BE2C (cell line): ENCODE results near the gene UTP11.

ENCODE experiments used
- DNase-seq: peaks from one replicate; pipeline ENCODE4 v3.0.0-alpha.2; 2020
- H3K27me3 ChIP-seq: fragments of 250-450 bp; sonication (Bioruptor Pico); 2 replicates; pipeline ENCODE4 v1.5.1; 2020; ENCODE audit warnings: mild to moderate bottlenecking
- H3K36me3 ChIP-seq: fragments of 250-450 bp; sonication (Bioruptor Pico); 2 replicates; pipeline ENCODE4 v1.5.1; 2020; ENCODE audit warnings: mild to moderate bottlenecking
- H3K4me1 ChIP-seq: fragments of 250-450 bp; sonication (Bioruptor Pico); 2 replicates; pipeline ENCODE4 v1.5.1; 2020
- H3K4me3 ChIP-seq: 2 replicates; pipeline ENCODE4 v1.5.1; 2011; ENCODE audit warnings: low read depth, low read length
- H3K9me3 ChIP-seq: fragments of 250-450 bp; sonication (Bioruptor Pico); 2 replicates; pipeline ENCODE4 v1.5.1; 2020
- CTCF ChIP-seq: IDR thresholded peaks from 2 replicates; pipeline ENCODE4 v1.5.1; 2012; ENCODE audit warnings: mild to moderate bottlenecking, low read depth, low read length

The UTP11 gene

GRCh38 chr1:38000529-38001455 lies 11.7 kb upstream of the UTP11 start:
- Histone ChIP-seq H3K36me3 (no peaks in the 10 kb centered on the region), H3K4me3 (no peak overlapping the region), H3K9me3 (no peaks in the 10 kb centered on the region), H3K27me3 (no peaks in the 10 kb centered on the region), H3K4me1 (peaks cover 5% of the 10 kb centered on the region)
- no peak for TF ChIP-seq CTCF
- no peak for DNase-seq

GRCh38 chr1:38003261-38004250 lies 9.0 kb upstream of the UTP11 start:
- DNase-seq = no peak
- Histone ChIP-seq H3K9me3 (no peaks in the 10 kb centered on the region), H3K36me3 (no peaks in the 10 kb centered on the region), H3K27me3 (no peaks in the 10 kb centered on the region), H3K4me3 (peak overlapping the region; percentile 59; the same call in 1 of the 2 replicates), H3K4me1 (peaks cover 5% of the 10 kb centered on the region)
- no peak for TF ChIP-seq CTCF

- no peaks in the 10 kb centered on the region for H3K27me3 ChIP-seq
- H3K4me1 ChIP-seq = peaks cover 5% of the 10 kb centered on the region
- H3K9me3 ChIP-seq = no peaks in the 10 kb centered on the region
- TF ChIP-seq CTCF = no peak
- no peaks in the 10 kb centered on the region for H3K36me3 ChIP-seq
- DNase-seq = no peak
- H3K4me3 ChIP-seq = peak overlapping the region; percentile 59
These were observed 8.0 kb upstream of the UTP11 start for GRCh38 chr1:38004284-38005108.

GRCh38 chr1:38005195-38006007 lies 7.1 kb upstream of the UTP11 start, which contains the start of gene FHL3:
Gene FHL3 (minus strand): TSS chr1:38005514. CDS start chr1:37999412, 6,102 bp downstream.
- no peaks in the 10 kb centered on the region for H3K4me1 ChIP-seq
- peak; percentile 62 for DNase-seq
- no peaks in the 10 kb centered on the region for H3K27me3 ChIP-seq
- H3K4me3 ChIP-seq = peak within 1 kb of the TSS; percentile 59
- no peak for TF ChIP-seq CTCF
- H3K9me3 ChIP-seq = no peaks in the 10 kb centered on the region
- H3K36me3 ChIP-seq = no peaks in the 10 kb centered on the region
